Spleen (tissue), 7 donors: ENCODE results near the gene TESK1.

Experiments
- POLR2AphosphoS5 ChIP-seq, 3 donors: sonication (generic); formaldehyde crosslinking; IDR thresholded peaks; one replicate each; pipeline ENCODE4 v1.5.1; 2017; ENCODE audit warnings: antibody characterized with exemption in 3 of 3
- TF ChIP-seq, protein P1 (sequence below), 11 experiments: fragments of 200-600 bp in 7 of 11; fragments of 450-650 bp in 4 of 11; sonication (generic) in 4 of 11; IDR thresholded peaks in 8 of 11; conservative IDR thresholded peaks in 3 of 11; 1 replicate in 7 of 11; 2 replicates in 4 of 11; pipeline versions ENCODE4 v1.4.0 to v1.8.0; 2016 to 2021; ENCODE audit warnings: antibody characterized with exemption in 11 of 11, inconsistent platforms in 4 of 11, mild to moderate bottlenecking in 1 of 11
- donor health status: DM: no; HTN: no; CAD: no; lungs with moderate emphysema.
- donor health status: DM: no; HTN: no; CAD: no.
- donor health status: DM: no; HTN: no; CAD: no.

DNA sequence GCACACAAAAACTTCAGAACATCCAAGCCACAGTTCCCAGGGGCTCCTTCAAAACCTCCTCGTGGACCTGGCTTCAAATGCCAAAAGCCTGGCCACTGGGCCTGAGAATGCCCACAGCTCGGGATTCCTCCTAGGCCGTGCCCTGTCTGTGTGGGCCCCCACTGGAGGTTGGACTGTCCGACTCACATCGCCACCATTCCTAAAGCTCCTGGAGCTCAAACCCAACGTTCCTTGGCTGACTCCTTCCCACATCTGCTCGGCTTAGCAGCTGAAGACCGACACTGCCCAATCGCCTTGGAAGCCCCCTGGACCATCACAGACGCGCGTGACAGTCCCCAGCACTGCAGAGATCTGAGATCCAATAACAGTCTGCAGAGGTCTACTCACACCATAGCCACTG lies 38.0 kb downstream of the TESK1 start:
- TF ChIP-seq, protein P1, sequence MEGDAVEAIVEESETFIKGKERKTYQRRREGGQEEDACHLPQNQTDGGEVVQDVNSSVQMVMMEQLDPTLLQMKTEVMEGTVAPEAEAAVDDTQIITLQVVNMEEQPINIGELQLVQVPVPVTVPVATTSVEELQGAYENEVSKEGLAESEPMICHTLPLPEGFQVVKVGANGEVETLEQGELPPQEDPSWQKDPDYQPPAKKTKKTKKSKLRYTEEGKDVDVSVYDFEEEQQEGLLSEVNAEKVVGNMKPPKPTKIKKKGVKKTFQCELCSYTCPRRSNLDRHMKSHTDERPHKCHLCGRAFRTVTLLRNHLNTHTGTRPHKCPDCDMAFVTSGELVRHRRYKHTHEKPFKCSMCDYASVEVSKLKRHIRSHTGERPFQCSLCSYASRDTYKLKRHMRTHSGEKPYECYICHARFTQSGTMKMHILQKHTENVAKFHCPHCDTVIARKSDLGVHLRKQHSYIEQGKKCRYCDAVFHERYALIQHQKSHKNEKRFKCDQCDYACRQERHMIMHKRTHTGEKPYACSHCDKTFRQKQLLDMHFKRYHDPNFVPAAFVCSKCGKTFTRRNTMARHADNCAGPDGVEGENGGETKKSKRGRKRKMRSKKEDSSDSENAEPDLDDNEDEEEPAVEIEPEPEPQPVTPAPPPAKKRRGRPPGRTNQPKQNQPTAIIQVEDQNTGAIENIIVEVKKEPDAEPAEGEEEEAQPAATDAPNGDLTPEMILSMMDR (IDR thresholded peaks at IDR 0.05 in 8 of 11, conservative IDR thresholded peaks at IDR 0.05 in 3 of 11), result no peak
- TF ChIP-seq POLR2AphosphoS5 (IDR thresholded peaks at IDR 0.05), result no peak
